ENCODE results near the gene NUP37.
"Not testable (repeated sequence)": the region's sequence is repeated elsewhere in the genome, so short reads cannot be mapped to it uniquely, and the experiment has no call there.

NUP37 gene

DNA sequence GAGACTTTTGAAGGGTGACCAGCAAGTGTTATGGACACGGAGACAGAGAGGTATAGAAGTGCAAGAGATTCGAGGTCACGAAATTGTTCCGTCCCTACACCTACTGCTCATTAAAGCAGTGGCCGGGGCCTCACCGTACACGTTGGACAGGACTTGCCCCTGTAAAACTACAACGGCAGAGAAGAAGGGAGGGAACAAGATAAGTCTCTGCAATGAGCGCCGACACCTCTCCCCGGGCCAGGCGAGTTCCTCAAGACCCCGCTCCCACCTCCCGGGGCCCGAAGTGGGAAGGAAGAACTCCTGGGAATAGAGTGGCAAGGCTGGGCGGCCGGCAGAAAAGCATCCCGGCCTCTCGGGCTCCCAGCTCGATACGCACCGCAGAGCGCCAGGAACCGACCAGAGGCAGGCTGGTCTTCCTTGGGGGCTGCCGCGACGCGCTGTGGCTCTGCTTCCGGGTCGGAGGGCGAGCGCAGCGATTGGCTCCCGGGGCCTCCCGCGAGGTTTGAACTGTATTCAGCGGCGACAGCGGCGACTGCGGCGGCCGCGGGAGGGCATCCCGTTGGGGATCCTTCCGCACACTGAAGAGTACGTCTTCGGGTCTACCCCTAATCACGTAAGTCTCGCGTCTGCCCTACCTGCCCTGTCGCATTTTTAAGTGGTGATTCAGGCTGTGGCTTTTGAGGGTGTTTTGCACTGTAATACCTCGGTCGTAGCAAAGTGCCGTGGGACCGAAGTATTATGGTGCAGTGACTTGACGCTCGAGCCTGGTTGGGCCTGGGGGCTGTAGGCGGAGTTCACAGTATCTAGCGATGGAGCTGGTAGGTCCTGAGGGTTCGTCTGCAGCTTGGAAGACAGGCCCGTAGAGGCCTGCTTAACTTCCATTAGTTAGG is at the start of gene NUP37, which contains the start of gene PARPBP:
Gene NUP37, minus strand, starts transcription at position 441 of the 890 bp plus-strand sequence. CDS start 1,596 bp downstream, outside the sequence.
Gene PARPBP, plus strand, starts transcription at position 510 of the 890 bp plus-strand sequence. CDS start 3,706 bp downstream, outside the sequence.
- DNase-seq (ENCODE audit: low read depth, low spot score), result peak; percentile 46

DNA sequence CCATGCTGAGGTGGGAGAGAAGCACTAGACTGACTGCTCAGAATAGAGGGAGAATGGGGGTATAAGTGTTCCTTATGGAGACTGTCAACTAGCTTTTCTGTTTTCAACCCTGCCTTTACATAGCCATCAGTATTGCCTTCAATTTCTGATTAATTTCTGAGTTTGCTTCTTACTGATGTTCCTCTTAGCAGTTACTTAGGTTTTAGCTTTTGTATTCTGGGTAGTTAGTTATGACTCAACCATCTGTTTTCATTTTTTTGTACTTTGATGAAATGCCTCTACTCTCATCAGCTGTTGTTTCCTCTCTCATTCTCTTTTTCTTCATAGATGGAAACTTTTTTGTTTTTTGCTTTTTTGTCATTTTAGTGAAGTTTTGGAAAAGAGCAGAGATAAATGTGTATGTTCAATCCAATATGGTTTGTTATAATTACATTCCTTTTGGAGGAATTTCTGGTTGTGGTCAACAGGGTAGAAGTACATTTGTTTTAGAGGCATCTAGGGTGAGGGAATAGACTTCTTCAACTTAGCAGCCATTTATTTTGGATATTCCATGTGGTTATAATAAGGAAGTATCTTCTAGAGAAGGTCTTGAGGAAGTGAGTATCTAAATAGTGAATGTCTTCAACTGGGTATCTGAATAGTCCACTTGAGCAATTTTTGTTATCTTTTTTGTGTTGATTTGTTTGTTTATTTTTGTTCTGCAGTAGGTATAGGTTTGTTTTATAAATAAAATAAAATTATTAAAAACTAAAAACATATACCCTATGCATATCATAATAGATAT is 48.1 kb upstream of the NUP37 start:
- no peak for DNase-seq (ENCODE audit: low read depth, low spot score)

DNA sequence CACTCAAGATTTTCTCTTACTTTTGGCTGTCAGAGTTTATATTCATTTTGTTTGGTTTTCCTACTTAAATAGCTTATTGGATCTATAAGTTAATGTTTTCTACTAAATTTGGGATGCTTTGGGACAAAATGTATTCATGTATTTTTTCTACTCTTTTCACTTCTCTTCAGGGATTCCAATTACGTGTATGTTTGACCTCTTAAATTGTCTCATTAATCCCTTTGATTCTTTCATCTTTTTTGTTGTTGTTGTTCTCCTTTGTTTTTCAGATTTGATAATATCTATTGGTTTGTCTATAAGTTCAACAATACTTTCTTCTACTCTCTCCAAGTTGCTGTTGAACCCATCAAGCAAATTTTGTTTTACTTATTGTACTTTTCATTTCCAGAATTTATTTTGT is 43.5 kb upstream of the NUP37 start:
- DNase-seq (ENCODE audit: low read depth, low spot score), result no peak

GRCh38 chr12:102155206-102155605 is 35.3 kb upstream of the NUP37 start:
- DNase-seq (ENCODE audit: low read depth, low spot score), result not testable (repeated sequence)

DNA sequence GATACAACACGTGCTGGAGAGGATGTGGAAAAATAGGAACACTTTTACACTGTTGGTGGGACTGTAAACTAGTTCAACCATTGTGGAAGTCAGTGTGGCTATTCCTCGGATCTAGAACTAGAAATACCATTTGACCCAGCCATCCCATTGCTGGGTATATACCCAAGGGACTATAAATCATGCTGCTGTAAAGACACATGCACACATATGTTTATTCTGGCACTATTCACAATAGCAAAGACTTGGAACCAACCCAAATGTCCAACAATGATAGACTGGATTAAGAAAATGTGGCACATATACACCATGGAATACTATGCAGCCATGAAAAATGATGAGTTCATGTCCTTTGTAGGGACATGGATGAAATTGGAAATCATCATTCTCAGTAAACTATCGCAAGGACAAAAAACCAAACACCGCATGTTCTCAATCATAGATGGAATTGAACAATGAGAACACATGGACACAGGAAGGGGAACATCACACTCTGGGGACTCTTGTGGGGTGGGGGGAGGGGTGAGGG is 27.2 kb upstream of the NUP37 start:
- DNase-seq (ENCODE audit: low read depth, low spot score), result not testable (repeated sequence)

- no peak for DNase-seq (ENCODE audit: low read depth, low spot score)
Observed at GRCh38 chr12:102144221-102144620, 24.3 kb upstream of the NUP37 start.

GRCh38 chr12:102142866-102143373 is 23.0 kb upstream of the NUP37 start:
- not testable (repeated sequence) for DNase-seq (ENCODE audit: low read depth, low spot score)

DNA sequence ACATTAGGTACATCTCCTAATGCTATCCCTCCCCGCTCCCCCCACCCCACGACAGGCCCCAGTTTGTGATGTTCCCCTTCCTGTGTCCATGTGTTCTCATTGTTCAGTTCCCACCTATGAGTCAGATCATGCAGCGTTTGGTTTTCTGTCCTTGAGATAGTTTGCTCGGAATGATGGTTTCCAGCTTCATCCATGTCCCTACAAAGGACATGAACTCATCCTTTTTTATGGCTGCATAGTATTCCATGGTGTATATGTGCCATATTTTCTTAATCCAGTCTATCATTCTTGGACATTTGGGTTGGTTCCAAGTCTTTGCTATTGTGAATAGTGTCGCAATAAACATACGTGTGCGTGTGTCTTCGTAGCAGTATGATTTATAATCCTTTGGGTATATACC is 17.7 kb upstream of the NUP37 start:
- not testable (repeated sequence) for DNase-seq (ENCODE audit: low read depth, low spot score)

DNA sequence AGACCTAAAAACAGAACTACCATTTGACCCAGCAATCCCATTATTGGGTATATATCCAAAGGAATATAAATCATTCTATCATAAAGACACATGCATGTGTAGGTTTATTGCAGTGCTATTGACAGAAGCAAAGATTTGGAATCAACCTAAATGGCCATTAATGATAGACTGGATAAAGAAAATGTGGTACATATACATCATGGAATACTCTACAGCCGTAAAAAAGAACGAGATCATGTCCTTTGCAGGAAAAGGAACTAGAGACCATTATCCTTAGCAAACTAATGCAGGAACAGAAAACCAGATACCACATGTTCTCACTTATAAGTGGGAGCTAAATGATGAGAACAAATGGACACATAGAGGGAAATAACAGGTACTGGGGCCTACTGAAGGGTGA is 11.5 kb upstream of the NUP37 start:
- not testable (repeated sequence) for DNase-seq (ENCODE audit: low read depth, low spot score)

DNA sequence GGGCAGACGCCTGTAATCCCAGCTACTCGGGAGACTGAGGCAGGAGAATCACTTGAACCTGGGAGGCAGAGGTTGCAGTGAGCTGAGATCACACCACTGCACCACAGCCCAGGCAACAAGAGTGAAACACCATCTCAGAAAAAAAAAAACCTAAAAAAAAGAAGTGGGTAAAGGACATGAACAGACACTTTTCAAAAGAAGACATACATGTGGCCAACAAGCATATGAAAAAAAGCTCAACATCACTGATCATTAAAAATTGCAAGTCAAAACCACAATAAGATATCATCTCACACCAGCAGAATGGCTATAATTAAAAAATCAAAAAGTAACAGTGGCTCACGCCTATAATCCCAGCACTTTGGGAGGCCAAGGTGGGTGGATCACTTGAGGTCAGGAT is 10.8 kb upstream of the NUP37 start:
- not testable (repeated sequence) for DNase-seq (ENCODE audit: low read depth, low spot score)

DNA sequence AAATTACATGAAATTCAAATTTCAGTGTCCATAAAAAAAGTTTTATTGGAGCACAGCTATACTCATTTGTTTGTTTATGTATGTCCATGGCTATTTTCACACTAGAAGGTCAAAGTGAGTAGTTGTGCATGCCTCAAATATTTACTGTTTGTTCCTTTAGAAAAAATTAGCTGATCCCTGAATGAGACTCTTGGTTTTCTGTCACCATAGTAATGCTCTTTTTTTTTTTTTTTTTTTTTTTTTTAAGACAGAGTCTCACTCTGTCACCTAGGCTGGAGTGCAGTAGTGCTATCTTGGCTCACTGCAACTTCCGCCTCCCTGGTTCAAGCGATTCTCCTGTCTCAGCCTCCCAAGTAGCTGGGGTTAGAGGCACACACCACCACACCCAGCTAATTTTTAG is 1.4 kb upstream of the NUP37 start:
- DNase-seq (ENCODE audit: low read depth, low spot score), result not testable (repeated sequence)

DNA sequence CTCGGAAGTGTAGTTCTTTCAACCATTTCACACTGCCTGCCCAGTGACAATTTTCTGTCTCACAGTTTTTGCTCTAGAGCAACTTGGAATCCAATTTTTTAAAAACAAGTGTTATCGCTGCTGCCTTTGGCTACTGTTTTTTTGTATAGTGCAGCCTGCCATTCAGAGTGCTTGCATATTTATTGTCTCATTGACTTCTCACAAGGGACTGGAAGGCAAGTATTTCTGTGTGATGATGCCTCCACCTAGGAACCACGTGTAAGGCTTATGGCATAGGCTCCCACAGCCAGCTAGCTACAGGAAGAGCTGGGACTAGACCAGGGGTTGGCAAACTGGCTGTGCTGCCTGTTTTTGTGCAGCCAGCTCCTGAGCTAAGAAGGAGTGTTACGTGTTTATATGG is 972 bp upstream of the NUP37 start:
- no peak for DNase-seq (ENCODE audit: low read depth, low spot score)

DNA sequence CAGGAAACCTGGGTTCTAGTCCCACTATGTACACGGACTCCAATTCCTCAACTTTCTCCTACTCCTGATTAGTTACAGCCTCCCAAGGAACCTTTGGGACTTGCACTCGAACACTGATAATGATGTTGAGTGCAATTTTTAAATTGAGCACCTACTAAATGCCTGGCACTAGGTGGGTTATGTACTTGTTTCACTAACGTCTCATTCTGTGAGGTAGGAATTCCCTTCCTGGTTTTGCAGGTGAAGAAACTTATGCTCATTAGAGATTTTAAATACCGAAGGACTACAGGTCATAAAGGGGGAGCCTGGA is 605 bp upstream of the NUP37 start:
- DNase-seq (ENCODE audit: low read depth, low spot score), result no peak

DNA sequence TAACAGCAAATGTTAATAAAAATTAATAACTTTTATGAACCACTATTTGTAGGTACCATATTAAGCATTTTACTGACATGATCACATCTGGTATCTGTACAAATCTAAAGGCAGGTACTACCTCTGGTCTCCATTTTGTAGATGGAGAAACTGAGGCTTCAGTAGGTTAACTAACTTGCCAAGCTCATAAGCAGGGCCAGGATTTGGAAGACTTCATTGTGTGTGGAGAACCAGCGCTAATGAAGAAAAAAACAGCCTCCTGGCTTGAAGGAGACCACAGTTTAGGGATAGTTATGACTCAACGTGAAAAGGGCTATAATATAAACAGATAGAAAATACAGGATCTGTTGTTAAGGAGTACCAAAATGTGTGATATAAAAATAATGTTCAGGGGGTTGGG is 1.0 kb downstream of the NUP37 start:
- DNase-seq (ENCODE audit: low read depth, low spot score), result no peak

DNA sequence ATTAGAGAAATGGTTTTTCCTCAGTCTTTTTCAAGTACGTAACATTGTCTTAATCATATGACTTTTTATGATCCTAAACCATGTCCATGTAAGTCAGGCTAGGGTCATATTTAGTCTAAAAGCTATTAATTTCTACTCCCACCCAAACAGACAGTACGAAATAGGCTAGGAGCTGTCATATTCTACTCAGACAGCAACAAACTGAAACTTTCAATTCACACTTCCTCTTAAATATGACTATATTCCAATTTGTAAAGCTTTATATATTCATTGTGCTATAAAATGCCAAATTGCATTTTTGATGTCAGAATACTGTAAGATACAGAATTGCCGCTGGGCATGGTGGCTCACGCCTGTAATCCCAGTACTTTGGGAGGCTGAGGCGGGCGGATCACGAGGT is 3.5 kb downstream of the NUP37 start:
- no peak for DNase-seq (ENCODE audit: low read depth, low spot score)

GRCh38 chr12:102114212-102114611 is 5.7 kb downstream of the NUP37 start:
- DNase-seq (ENCODE audit: low read depth, low spot score), result no peak

- DNase-seq (ENCODE audit: low read depth, low spot score), result no peak
Observed at GRCh38 chr12:102110782-102111181, 9.1 kb downstream of the NUP37 start.

GRCh38 chr12:102107970-102108369 is 11.9 kb downstream of the NUP37 start:
- no peak for DNase-seq (ENCODE audit: low read depth, low spot score)

- DNase-seq (ENCODE audit: low read depth, low spot score), result no peak
Observed at GRCh38 chr12:102106905-102107304, 13.0 kb downstream of the NUP37 start.

DNA sequence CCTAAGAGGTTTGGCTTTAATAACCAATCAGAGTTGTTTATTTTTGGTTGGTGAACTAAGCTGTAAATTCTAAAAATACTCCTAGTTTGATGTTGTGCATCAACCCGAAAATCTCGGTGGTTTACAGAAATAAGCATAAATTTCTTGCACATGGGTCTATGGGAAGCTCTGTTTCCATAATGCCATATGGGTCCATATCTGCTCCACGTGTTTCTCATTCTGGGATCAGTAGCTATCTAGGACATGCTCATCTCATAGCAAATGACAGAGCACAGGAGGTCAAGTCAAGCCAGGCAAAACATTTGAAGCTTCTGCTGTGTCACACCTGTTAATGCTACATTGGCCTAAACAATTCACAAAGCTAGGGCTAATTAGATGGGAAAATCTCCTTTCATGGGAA is 23.1 kb downstream of the NUP37 start:
- DNase-seq (ENCODE audit: low read depth, low spot score), result no peak

DNA sequence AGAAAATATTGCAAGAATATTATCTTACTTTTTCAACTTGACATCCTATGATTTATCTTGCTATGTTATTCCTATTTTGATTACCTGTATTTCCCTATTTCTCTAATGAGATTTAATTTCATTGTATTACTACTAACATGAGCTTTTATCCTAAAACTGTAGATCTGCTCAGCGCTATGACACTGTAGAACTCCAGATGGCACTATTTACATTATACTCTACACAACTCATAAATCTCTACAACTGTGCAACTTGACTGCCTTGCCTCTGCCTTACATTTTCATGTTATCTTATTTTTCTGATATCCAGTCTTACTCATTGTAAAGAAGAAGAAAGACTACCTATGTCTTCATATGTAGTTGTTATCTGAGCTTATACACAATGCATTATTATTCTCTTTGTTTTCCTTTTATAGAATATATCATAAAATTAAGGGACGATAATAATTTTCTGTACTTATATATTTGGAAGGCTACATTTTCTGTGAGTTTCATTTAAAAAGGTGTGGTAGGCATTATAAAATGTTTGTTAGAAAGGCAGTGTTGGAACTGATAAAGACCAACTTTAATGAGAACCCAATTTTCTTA is 24.1 kb downstream of the NUP37 start:
- no peak for DNase-seq (ENCODE audit: low read depth, low spot score)

GRCh38 chr12:102093319-102093718 is 26.6 kb downstream of the NUP37 start:
- DNase-seq (ENCODE audit: low read depth, low spot score), result no peak

Data from brain pericyte (primary cell).